ENCODE results near the gene PAX2.

- no peak for TF ChIP-seq CTCF (IDR thresholded peaks at IDR 0.05)
- TF ChIP-seq PBX3 (IDR thresholded peaks at IDR 0.05), result no peak
Observed at GRCh38 chr10:100811752-100812750, 66.7 kb downstream of the PAX2 start.

Data from A549 (cell line).